ENCODE measurements around the gene SLC24A4.
"Not testable (repeated sequence)": the region's sequence is repeated elsewhere in the genome, so short reads cannot be mapped to it uniquely, and the experiment has no call there.

Gene SLC24A4

DNA sequence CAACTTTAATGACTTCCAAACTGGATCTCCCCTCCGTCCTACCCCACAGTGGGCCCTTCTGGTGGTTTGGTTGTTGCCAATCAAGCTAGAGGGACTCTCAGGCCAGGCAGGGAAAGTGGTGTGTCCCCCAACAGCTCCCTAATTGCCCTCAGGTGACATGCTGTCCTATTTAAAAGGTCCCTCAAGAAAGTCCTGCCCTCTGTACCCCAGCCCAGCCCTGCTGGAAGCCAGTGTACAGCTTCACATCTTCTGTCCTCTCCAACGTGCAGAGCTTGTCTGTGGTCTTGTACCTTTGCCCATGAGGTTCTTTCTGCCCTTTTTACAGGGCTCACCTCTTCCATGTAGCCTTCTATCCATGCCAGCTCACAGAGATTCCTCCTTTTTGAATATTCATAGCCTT, 194.8 kb downstream of the SLC24A4 start:
- no peak for FAIRE-seq
- no peak for DNase-seq (ENCODE audit: low spot score)

DNA sequence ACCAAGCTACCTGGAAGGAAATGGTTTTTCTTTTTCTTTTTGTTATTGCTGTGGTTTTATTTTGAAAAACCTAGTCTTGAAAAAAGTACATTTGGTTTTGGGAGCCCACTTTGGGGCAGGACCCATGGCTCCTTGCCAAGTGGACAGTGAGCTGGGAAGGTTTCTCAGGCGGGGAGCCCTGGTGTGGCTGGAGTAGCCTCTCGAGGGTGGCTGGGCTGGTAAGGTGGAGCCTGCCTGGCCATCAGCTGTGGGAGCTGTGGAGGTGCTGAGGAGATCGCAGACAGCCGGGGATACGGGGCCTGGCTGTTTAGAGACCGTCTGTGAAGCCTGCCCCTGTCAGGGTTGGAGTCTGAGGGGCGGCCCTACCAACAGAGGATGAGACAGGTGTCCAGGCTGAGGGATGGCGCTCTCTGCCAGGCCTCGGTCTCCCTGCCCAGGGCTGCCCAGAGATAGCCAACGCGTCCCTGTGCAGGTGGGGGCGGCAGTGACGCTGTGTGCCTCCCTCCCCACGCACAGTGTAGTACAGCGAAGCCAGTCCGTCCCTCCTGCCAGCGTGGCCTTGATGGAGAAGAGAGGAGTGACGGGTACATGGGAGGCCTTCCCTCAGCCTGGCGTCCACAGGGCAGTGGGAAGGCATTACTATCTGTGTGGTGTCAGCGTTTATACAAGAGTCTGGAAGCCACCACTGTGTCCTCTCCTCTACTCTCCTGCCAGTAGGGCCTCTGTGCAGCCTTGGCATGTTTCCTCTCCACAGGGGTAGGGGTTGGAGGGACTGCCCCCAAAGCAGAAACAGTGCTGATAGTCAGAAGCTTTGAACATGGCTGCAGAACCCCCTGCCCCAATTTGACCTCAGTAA, 196.5 kb downstream of the SLC24A4 start:
- DNase-seq (ENCODE audit: low spot score) (no peak), FAIRE-seq (no peak)

DNA sequence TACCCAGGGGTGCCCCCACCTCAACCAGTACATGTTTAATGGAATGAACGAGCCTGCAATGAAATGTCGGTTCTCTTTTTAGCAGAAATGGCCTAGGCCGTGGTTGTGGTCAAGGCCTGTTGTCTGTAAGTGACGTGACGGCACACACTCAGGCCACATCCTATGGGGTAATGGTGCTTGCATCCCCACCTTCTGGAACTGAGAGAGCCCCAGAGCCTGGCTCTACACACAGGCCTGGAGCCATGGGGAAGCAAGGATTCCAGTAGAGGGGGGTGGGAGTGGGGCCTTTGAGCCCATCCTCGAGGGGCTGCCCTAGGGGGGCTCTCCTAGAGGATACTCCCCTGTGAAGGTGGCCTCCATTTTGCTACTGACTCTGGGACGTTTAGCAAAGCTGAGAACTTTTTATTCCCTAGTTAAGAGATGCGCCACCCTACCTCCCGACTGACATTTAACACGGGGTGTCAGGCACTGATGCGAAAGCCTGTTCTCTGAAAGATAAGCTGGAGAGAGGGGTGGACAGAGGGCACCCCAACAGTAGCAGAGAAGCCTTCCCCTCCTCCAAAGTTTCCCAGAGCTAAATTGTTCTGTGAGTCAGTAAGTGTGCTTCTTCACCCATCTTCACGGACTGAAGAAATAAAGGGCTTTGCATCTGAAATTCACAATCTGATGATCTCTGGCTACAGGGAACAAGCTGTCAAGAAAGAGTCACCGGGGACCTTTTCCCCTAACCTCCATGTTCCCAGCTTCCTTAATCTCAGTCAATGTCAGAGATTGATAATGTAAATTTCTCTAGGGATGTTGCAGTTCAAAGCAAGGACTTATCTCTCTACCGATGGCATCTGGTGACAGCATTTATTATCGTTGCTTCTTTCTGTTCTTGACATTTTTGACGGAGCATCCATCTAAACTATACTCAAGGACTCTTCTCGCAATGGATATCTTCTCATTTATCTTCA, 197.4 kb downstream of the SLC24A4 start:
- FAIRE-seq = no peak

DNA sequence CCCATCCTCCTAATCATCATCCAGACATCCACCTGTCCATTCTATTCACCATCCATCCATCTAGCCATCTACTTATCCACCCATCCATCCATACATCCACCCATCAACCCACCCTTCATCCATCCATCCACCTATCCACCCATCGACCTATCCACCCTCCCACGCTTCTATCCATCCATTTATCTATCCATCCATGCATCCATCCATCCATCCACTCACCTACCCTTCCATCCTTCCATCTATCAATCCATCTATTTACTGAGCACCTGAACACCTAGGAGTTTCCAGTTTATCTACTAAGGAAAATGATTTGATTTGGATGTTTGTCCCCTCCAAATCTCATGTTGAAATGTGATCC, 198.1 kb downstream of the SLC24A4 start:
- DNase-seq (ENCODE audit: low spot score) = no peak
- no peak for FAIRE-seq

More for the DNA sequence above, 197.4 kb downstream of the SLC24A4 start:
- no peak for DNase-seq (ENCODE audit: low spot score)

DNA sequence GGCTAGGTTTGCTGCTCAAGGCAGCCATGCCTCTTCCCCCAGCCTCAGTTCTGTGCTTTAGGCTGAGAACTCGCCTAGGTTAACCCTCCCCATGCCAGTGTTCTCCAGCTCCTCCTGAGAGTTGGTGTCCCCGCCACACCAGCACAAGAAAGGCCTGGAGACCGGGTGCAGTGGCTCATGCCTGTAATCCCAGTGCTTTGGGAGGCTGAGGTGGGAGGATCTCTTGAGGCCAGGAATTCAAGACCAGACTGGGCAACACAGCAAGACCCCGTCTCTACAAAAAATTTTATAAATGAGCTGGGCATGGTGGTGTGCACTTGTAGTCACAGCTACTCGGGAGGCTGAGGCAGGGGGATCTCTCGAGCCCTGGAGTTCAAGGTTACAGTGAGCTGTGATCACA, 200.8 kb downstream of the SLC24A4 start:
- DNase-seq (ENCODE audit: low spot score) (no peak), FAIRE-seq (no peak)

DNA sequence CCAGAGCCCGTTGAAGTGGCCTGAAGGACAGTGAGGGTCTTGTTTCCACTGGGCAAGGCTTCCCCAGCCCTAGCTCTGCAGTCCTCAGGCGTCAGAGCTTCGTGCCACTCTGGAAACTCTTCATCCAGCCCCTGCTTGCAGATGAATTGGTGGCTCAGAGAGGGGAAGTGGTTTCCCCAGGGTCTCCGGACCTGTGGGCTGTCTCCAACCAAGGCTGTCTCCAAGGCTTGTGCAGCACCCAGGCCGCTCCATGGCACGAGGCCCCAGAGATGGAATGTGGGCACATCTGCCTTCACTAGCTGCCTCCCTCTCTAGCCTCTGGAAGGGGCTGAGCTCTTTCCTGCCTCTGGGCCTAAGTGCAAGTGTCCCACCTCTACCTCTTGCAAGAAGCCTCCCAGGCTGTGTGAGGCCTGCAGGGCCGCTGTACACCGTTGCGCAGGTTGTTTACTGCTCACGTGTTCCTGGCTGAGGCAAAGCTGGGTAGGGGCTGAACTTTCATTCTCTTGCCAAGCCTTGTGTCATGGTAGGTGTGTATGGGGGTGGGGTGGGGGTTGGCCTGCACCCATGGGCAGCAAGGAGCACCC, 201.7 kb downstream of the SLC24A4 start:
- no peak for FAIRE-seq

DNA sequence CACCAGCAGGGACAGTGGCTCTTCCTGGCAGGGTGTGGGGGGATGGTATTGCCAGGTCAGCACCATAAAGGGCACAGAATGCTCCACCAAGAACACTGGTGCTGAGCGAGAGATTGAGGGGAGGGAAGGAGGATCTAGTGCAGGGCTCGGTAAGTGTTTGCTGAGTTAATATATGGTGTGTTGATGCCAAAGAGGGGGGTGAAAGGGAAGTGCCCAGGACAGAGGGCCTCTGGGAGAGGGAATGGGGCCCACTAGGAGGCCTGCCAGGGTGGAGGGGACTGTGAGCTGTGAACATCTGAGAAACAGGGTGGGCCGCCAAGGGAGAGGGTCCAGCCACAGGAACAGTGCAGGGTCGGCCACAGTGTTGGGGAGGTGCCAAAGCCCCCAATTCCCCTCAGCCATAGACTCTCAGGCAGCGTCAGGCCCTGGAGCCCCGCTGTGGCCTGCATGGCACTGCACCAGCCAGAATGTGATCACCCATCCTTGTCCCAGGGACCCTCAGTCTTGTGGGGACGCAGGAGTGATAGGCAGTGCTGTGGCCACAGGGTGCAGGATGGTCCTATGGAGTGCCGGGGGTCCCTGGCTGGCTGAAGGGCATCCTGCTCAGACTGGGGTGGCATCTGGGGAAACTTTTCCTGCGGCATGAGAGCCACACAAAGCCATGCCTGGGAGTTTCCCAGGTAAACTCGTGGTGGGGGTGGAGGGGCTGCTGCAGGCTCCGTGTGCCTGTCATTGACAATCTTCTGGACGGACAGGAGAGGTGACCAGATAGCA, 202.5 kb downstream of the SLC24A4 start:
- DNase-seq (ENCODE audit: low spot score) = no peak
- no peak for FAIRE-seq

More for the DNA sequence above, 201.7 kb downstream of the SLC24A4 start:
- DNase-seq (ENCODE audit: low spot score) = no peak

DNA sequence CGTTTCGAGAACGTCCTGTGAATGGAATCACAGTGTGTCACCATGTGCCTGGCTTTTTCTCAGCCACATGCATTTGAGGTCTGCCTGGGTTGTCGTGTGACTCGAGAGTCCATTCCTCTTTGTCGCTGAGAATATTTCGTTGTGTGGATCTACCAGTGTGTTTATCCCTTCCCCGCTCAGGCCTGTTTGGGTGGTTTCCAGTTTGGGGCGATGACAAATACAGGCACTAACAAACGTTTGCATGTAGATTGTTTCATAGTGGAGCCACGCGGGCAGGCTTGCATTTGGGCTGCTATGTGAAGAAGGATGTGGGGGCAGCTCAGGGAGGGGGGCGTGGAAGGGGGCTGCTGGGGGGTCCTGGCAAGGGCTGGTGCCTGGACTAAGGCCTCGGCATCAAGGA, 204.8 kb downstream of the SLC24A4 start:
- no peak for FAIRE-seq

DNA sequence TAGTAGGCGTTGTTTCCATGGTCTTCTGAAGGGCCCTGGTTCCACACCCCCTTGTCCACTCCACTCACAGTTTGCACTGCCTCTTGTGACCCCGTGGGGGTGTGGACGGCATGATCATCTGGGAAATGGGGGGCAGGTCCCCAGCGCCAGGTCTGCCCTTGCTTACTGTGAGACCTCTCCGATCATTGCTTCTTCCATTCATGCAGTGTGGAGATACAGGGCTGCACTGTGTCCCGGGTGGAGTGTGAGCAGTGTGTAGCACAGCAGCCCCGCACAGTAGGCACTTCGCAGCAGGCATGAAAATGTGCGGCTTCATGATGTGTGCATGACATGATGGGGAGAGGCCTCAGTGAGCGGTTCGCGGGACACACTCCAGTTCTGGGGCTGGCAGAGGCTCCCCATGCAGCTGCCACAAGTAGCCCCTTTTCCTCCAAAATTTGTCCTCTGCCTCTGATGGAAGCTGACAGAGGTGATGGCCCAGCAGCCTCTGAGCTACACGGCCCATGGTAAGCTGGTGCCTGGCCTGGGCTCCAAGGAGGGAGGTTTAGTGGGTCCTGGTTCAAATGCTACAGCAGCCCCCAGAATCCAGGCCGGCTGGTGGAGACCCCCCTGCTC, 205.6 kb downstream of the SLC24A4 start:
- FAIRE-seq = no peak
- DNase-seq (ENCODE audit: low spot score) = no peak

More for the DNA sequence above, 204.8 kb downstream of the SLC24A4 start:
- DNase-seq (ENCODE audit: low spot score) = no peak

DNA sequence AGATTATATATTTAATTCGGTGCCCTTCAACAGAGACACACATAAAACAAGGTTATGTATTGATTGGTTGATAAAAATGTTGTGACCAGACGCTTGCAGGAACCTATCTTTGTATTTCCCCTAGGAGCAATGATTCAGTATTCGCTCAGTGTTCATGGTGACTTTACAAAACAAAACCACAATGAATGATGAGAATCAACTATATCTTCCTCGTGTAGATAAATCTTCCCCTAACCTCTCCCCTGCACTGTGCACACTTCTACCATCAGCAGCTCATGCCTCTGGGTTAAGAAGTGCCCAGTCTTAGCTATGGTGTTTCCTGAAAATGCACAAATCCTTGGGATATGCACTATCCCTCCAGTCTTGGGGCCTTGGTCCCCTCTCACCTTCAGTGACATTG, 206.9 kb downstream of the SLC24A4 start:
- DNase-seq (ENCODE audit: low spot score) (no peak), FAIRE-seq (no peak)

DNA sequence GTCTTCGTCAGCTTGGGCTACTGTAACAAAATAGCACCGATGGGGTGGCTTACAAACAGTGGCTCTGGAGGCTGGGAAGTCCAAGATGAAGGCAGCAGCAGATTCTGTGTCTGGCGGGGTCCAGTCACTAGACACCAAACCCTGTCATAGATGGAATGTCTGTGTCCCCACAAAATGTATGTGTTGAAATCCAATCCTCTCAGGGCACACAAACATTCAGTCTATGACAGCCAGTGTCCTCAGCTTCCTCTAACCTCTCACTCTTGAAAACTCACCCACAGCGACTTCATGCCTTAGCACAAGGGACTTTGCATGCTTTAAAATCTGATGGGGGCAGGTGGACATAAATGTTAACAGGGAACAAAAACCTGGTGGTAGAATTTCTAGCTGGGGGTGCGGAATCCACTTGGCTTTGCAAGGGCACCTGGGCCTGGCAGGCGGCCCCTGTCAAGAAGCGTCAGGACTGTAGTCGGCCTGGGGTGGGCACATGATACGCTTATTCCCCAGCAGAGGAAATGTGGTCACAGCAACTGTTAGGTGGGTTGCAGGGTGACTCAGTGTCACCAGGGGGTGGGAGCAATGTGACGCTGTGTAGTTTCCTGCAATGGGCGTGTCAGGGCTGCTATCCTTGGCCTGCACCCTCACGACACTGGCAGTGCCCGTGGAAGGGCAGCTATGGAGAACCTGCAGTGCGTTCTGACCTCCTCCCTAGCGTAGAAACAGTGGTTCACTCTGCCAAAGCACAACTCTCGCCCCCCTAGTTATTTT, 208.3 kb downstream of the SLC24A4 start:
- DNase-seq (ENCODE audit: low spot score) (no peak), FAIRE-seq (no peak)

DNA sequence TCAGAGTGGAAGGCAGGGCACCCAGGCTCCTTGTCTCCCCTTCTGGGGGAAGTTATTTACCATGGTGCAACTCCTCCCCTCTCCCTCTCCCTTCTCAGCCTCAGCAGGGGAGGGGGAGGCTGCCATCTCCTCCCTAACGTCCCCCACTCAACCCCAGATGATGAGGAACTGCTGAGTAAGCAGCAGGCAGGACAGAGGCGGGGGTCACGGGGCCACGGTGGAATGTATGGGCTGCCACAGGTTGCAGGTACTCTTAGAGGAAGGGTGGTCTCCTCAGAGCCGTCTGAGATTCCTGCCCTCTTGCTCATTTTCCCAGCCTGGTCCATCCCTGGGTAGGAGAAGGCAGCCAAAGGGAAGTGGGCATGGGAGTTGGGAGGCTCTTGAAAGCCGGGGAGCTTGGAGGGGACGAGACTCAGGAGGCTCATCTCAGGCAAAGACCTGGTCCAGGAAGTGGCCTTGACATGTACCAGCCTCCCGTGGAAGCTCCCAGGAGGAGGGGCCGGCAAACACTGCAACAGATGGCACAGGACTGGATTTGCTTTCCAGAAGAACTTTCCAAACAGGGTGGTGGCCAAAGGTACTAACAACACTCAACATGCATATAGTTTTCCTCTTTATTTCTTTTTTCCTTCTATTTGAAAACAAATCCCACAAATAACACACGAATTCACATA, 209.7 kb downstream of the SLC24A4 start:
- no peak for FAIRE-seq
- no peak for DNase-seq (ENCODE audit: low spot score)

DNA sequence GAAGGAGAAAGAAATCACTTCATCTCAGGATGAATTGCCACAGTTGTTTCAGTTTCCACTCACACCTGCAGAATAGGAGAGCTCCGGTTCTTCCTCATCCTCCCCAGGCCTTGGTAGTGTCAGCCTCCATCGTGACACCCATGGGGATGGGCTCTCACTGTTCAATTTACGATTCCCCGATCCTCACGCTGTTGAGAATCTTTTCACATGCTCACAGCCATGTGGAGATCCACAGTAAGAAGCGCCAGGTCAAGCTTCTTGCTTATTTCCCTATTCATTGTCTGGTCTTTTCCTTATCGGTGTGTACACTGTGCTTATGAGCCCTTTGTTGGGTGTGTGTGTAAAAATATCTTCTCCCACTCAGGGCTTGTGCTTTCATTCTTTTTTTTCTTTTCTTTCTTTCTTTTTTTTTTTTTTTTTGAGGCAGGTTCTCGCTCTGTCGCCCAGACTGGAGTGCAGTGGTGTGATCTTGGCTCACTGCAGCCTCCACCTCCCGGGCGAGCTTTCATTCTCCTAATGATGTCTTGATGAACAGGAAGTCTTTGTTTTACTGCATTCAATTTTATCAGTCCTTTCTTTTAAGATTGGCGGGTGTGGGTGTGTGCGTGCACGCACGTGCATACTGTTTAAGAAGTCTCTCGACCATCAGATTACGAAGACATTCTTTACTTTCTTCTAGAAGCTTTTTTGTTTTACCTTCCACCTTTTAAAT, 212.1 kb downstream of the SLC24A4 start:
- FAIRE-seq (no peak), DNase-seq (ENCODE audit: low spot score) (no peak)

DNA sequence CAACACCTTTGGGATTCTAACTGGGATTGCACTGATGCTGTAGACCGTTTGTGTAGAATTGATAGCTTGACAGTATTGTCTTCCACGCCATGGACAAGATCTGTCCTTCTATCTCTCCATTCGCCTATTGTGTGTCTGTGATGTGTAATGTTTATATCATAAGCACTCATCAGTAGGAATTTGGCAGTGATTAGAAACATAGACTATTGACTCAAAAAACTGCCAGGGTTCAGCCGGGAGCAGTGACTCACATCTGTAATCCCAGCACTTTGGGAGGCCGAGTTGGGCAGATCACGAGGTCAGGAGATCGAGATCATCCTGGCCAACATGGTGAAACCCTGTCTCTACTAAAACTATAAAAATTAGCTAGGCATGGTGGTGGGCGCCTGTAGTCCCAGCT, 213.3 kb downstream of the SLC24A4 start:
- FAIRE-seq; DNase-seq (ENCODE audit: low spot score): not testable (repeated sequence)

DNA sequence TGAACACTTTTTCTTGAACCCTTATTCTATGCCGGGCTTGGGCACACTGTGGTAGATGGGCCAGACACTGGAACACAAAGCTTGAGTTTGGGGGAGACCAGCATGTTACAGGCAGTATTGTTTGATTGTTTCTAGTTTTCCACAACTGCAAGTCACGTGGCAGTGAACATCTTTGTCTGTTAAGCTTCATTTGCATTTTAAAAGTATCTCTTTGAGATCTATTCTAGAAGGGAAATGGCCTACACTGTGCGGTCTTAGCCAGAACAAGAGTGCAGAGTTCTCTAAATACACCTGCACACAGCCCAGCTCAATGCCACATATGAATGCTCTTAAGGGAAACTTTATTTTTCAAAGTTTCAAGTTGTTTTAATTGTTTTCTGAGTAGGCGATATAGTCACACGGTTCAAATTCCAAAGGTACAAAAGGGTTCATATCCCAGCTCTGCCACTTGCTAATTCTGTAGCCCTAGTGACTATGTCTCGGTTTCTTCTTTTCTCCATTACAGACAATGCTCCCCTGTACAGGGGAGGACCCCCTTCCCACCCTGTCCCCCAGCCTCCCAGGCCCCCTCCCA, 215.5 kb downstream of the SLC24A4 start:
- FAIRE-seq = no peak
- DNase-seq (ENCODE audit: low spot score) = no peak

DNA sequence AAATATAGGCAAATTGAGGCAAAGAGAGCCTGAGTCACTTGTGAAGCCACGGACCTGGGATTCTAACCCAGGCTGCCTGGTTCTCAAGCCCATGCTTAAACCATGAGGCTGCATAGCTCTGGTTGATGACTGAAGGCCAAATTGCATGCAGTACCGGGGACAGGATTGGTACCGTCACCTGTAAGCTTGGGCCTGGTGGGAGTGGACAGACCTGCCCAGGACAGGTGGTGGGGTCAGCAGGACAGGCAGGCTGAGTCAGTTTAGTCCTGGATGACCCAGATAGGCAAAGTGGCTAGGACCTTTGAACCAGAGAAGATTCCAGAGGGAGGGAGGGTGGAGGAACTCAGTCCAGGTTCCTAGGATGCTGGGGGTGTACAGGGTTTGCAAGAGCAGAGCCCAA, 216.5 kb downstream of the SLC24A4 start:
- DNase-seq (ENCODE audit: low spot score) (no peak), FAIRE-seq (no peak)

DNA sequence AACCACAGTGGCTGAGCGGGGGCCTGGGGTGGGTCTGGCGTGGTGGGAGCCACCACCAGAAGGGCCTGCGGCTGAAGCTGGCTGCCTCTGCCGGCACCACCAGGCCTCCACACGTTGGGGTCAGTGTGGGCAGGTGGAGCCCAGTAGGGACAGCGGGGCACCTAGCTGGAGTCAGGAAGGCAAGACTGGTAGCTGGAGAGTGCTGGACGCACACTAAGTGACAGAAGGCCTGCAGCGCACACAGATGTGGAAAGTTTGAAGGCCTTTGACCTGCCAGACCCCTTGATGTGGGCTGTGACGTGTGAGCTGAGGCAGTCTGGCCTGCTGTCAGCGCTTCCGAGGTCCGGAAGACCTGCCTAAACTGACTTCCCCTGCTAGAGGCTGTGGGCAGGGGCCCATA, 216.9 kb downstream of the SLC24A4 start:
- DNase-seq (ENCODE audit: low spot score) (no peak), FAIRE-seq (no peak)

DNA sequence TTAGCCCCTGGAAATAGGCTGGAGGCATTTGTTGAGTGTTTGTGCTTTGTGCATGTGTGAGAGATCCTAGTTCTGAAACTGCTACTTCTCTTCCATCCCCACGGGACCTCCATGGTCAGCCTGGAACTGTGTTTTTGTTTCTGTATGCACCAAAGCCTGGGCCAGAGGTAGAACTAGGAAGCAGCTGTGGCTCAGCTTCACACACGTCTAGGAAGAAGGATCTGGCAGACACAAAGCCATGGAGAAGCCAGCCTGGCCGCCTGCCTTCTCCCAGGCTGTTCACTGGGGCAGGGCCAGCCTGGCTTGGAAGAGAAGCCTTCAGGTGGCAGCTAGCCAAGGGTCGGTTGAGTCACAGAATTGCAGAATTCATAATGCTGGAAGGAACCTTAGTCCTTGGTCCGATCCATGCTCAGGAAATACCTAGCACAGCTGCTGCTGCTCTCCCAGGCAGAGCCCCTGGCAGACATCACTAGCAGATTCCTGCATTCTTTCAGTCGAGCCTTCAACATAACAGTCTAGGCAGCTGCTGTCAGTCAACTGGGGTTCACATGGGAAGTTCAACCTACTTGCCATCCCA, 217.6 kb downstream of the SLC24A4 start:
- DNase-seq (ENCODE audit: low spot score) (peak; percentile 88), FAIRE-seq (peak; percentile 77)

Measured in RCC 7860 (cell line).